HG02678 (cell line): Measurements from ENCODE around the gene TMEM181.
"Not testable (repeated sequence)": the region's sequence is repeated elsewhere in the genome, so short reads cannot be mapped to it uniquely, and the experiment has no call there.

ENCODE experiments used
- ATAC-seq: cut with Tn5 transposase; IDR thresholded peaks from one replicate; pipeline ENCODE4 v1.9.1; 2021; ENCODE audit warnings: mild to moderate bottlenecking, moderate library complexity; ENCODE audit not compliant: unreplicated experiment

The TMEM181 gene

DNA sequence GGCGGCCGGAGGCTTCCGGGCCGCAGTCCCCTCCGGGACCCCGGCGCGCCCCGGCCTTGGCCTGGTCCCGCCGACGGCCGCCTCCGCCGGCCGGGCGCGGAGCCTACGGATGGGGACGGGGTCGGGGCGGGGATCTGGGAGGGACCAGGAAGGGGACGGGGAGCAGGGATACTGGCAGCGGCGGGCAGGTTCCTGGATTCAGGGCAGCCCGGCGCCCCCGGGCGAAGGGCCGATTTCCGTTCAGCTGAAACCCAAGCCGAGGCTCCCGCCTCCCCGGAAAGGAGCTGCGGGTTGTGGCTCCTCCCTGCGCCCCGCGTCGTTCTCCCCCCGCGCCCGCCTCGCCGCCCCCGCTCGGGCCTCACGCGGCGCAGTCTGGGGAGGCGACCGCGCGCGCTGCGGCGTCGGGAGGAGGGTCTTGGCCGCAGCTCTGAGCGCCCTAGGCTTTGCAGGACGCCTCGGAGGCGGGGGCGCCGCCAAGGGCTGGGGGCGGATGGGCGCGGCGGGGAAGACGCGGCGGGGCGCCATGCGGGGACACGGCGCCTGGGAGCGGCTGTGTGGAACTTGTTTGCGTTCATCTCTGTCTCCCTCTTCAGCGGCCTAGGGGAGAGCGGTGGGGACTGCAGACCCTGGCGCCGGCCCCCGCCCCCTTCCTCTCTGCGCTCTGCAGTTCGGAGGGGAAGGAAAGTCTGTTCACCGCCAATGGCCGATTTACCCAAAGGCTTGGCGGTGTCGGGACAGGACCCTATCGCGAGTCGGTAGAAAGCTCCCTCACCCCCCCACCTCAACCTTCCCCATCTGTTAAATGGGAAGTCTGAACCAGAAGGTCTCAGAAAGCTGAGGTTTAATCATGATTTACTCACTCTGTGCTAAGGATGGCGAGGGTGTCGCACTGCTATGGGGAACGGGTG, 22.7 kb upstream of the TMEM181 start:
- no peak for ATAC-seq

DNA sequence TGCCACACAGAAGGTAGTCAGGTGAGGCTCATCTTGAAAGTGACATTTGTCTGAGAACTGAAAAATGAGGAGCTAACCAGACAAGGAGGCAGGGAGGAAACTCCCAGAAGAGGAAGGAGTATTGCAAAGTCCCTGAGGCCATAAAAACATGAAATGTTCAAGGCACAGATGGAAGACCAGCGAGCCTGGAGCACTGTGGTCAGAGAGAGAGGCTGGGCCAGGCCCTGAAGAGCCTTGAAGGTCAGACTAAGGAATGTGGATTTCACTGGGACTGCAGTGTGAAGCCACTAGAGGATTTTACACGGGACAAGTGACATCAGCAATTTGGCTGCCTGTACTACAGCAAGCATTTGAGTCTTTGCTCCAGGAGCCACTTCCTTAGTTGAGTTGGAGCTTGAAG, 21.1 kb upstream of the TMEM181 start:
- ATAC-seq: no peak

DNA sequence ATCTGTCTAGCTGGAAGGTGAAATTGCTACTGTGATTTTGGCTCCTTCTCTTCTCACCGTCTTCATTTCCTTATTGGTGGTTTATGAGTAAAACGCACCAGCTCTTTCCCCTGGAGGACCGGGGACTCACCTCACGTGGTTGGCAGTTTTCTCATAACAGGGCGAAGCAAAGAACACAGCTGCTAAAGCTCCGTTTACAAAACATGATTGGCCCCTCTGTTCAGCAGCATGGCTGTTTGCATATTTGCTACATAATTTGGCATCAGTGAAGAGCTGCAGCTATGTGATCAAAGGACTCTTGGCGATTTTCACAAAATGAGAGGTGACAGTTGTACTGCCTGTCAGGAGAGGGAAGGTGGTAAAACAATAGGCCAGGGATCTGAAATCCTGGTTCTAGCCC, 20.5 kb upstream of the TMEM181 start:
- ATAC-seq: no peak

DNA sequence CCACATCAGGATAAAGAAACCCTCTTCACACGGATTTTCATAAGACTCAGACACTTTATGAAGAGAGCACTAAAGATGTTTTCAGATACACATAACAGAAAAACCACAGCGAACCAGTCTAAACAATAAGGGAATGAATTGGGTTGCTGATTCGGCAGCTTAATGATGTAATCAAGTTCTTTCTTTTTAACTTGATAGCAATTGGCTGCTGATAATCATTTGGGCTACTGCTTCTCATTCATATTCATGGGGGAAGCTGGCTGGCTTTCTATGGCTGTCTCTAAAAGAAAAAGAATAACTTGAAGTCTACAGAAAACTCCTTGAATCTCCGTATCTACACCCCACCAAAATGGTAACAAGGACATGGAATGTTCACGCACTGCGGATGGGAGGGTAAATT, 20.0 kb upstream of the TMEM181 start:
- ATAC-seq: no peak

DNA sequence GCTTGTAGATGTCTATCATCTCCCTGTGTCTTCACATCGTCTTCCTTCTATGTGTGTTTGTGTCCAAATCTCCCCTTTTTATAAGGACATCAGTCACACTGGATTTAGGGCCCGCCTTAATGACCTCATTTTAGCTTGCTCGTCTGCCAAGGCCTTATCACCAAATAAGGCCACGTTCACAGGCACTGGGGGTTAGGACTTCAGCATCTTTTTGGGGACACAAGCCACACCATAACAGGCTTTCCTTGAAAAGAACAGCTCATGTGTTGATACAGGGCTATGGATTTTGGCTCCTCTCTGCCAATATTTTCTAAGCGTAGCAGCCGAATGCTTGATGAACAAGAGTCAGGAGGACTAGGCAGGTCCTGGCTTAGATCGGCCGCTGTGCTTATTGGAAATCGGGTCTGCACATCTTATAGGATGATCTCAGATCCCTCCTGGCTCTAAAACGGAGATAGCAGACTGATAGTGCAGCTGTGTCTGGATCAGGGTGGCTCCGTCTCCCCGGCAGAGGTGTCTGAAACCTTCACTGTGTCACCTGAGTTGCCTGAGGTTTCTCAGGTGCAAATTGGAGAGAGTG, 16.2 kb upstream of the TMEM181 start:
- ATAC-seq: no peak

DNA sequence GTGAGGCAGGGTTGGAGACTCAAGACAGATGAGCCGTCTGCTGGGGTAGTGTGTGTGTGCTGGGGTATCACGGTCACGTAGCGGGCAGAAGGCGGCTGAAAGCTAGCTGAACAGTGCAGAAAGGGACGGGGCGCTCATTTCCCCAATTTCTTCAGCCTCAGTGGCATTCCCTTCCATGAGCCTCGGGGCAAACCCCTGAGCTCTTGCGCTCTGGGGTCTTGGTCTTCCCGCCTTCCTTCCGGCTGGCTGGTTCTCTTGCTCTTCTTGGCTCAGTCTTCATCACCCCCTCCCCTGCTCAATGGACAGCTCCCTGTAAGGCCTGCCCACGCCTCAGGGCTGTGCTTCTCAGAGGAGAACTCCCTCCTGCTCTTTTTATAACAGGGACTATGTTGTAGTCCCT, 15.5 kb upstream of the TMEM181 start:
- no peak for ATAC-seq

DNA sequence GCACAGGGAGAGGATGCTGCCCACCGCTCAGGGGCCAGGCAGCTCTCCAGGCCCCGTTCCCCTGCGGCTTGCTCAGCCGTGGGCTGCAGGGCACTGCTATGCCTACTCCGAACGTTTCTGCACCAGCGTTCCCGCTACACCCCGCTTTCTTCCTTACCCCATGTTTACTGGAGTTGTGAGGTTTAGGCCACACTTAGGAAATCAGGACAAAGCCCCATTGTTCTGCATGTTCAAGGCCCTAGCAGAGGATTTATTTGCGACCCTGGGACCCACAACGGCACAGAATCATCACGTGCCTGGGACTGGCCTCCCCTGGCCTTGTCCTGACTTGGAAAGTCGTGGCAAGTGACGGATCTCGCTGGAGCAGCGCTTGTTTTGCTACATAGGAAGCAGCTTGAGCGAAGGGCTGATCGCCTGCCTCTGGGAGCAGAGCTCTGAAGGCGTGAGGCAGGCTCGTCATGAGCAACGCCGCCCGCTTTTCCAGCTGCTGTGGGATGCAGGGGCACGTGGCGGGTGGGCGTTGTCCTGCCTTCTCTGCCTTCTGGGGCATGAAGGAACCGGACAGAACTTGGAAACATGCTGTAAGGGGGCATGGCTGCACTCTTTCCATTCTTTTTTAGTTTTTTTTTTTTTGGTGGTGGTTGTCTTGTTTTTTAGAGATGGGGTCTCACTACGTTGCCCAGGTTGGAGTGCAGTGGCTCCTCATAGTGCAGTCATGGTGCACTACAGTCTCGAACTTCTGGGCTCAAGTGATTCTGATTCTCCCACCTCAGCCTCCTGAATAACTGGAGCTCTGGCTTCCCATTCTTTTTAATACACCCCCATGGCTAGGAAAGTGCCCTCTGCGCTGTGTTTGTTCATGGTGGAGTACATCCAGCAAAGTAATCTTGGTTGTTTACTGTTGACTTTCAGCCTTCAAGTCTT, 14.6 kb upstream of the TMEM181 start:
- ATAC-seq: no peak

DNA sequence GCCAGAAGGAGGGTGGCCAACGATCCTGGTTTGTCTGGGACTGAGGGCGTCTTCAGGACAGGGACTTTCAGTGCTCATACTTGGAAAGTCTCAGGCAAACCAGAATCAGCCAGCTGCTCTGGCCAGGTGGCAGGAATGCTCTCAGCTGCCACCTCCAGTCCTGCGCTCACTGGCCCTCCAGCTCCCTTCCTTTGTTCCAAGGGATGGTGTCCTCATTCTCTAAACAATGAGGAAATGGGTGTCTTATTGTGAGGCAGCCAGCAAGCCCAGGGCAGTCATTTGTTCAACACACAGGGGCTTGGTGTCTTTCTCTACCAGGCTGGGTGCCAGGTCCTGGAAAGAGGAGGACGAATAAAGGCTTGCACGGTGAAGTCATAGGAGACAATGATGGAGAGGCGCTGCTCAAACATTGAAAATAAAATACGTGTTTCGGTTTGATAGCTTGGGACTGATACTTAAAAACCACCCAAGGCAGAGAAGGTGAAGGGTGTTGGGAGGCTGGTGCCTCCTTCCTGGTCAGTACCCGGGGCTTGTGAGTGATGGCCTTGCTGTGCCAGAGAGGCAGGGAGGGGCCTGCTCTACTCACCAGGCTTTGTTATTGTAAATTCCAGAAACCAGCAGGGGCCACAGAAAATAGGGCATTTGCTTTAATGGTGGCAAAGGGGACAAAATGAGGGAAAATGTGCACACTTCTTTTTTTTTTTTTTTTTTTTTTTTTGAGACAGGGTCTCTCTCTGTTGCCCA, 11.3 kb upstream of the TMEM181 start:
- ATAC-seq: no peak

DNA sequence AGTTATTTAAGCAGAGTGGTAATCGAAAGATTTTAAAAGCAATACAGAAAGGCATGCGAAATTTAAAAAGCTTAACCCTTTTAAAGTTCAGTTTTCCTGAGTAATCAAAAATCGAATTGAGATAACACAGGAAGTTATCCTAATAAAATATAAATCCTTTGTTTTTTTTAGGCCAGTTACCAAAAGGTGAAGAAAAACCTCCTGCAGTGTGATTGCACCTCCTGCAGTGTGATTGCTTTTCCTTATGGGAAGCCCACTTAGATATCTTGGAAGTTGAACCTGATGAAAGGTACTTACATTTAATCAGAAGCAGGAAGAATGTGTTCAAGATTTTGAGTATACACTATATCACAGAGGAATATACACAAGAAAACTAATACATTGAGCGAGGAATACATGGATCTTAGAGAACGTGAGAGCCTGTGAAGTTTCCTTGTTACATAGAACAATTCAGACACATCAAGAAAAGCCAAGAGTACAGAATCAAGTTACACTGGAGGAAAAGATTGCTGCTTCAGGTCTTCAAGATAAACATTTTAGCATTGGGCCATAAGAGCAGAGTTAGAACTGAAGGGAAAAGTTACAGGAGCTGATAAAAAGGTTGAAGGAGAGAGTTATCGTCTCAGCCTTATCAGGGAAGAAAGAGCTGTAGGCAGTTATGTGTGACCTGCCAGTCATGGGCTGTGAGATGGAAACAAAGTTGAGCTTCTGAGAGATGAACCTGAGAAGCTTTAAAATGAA, 7.7 kb upstream of the TMEM181 start:
- no peak for ATAC-seq

DNA sequence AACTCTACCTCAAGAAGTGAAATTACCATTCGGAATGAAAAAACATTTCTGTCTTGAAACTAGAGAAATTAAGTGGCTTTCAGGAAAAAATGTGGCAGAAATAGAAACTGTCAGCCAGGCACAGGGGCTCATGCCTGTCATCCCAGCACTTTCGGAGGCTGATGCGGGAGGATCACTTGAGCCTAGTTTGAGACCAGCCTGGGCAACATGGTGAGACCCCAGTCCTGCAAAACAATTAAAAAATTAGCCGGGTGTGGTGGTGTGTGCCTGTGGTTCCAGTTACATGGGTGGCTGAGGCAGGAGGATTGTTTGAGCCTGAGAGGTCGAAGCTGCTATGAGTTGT, 7.1 kb upstream of the TMEM181 start:
- ATAC-seq: no peak

DNA sequence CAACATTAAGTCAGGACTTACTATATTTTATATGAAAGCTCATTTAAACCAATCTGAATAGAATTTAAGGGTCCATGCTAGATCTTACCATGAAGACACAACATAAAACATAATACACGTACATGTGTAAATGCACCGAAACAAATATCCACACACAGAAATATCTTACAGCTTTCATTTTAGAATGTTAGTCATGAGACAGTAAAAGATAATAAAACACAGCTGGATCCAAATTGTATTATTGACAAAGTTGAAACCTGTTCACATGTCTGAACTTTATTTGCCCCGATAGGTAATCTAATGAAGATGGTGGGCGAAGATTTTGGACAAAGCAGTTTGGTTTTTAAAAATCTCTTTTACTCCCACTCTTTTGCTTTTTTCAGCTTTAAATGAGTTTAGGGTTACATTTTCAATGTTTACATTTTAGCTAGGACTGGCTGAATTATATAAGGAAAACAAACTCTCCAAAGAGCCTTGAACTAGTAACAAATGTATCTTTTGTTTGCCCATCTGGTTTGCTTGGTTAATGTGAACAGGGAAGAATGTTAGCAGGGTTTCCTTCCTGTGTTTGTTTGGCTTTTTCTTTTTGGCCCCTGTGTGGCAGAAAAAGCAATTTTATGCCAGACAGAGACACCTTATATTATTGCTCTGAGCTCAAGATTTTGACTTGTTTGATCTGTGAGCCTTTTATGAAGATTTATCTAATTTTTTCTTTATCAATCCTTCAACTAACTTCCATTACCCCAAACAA, 5.1 kb upstream of the TMEM181 start:
- no peak for ATAC-seq

DNA sequence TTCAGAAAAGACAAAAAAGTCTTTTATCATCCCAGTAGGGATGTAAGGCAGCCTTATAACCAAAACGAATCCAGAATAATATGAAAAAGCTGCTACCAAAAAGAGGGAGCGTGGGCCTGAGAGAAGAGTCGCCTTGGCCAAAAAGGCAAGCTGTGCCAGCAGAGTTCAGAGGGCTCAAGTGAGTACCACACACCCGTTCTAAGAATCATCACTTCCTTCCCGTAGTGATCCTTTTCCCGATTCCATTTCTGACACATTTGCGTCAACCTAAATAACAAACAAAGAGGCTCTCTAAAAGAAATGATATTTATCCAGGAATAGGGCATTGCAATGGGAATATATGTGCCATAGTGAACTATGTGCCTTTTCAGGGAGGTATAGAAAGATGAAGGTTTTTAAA, 3.8 kb upstream of the TMEM181 start:
- ATAC-seq: no peak

DNA sequence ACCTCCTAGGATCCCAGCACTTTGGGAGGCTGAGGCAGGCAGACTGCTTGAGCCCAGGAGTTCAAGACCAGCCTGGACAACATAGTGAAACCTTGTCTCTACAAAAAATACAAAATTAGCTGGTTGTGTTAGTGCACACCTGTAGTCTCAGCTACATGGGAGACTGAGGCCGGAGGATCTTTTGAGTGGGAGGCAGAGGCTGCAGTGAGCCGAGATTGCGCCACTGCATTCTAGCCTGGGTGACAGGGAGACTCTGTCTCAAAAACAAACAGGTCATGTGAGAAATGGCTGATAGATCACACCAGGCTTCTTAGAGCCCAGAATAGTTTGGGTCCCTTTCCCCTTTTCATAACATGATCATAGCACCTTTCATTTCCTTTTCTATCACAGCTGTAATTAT, 2.8 kb upstream of the TMEM181 start:
- ATAC-seq: not testable (repeated sequence)

DNA sequence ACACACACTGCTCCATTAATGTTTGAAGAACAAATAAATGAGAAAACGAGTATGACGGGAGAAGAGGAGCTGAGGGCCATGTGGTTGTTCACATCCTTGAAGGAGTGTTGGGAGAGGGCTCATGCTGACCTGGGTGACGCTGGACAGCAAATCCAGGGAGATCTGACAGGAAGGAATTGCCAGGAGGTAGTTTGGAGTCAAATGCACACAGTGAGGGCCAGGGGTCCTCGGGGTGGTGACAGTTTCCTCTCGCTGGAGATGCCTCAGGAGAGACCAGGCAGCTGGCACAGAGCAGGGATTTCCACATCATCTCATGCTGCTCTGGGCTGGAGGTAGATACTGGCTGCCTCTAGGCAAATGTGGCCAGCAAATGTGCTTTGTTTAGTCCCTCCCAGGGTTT, 2.0 kb upstream of the TMEM181 start:
- ATAC-seq: no peak

DNA sequence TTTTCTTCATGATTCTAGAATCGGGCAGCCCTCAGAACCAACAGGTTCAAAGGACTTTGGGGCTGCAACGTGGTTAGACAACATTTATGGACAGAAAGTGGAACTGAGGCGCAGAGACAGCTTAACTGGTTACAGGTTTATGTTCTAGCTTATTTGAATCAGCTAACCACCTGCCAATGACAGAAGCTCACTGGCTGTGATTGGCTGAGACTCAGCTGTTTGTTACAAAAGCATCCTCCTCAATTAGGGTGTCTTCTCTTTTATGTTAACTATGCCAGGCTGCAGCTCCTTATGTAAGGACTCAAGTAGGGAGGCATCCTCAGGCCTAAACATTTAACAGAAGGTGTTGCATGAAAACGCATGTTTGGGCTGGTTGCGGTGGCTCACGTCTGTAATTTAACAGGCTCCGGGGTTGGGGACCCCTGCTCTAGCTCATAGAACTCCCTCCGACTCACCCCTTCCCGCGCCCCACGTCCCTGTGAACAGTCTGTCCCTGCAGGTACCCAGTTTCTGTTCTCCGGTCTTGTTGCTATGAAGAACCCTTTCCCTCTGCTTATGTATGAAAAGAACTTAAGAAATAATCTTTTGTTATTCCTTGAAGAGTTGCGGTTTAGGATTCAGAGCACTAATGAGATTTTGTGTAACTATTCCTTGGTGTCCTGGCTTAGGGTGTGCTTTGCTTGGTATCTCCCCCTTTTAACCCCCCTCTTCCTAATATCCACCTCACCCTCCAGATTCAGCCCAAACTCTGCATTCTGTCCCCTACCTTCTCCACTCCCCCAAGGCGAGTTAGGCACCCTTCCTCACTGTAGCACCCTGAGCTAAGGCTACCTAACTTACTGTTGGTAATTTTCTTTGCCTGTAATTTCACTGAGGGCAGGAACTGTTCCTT, 1.2 kb upstream of the TMEM181 start:
- no peak for ATAC-seq

DNA sequence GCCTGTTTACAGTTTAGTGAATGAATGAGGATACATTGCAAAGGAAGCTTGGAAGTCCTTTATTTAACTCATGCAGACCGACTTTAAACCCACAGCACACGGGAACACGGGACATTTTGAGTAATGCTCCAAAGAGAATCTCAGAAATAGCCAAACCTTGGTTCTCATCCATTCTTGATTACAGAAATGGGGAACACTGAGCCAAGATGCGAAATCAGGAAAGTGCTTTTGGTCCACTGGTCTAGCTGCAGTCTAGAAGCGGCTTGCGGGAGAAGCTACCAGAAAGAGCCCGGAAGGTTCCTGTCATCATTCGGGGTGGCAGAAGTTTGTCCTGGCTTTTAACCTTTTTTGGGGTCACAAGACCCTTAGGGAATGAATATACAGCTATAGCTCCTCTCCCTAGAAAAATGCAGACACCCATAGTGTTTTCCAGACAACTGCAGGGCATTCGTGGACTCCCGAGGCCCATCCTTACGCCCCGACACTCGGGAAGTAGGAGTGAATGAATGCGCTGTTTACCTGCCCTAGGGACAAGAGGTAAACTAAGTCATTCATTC, 475 bp upstream of the TMEM181 start:
- ATAC-seq: no peak

DNA sequence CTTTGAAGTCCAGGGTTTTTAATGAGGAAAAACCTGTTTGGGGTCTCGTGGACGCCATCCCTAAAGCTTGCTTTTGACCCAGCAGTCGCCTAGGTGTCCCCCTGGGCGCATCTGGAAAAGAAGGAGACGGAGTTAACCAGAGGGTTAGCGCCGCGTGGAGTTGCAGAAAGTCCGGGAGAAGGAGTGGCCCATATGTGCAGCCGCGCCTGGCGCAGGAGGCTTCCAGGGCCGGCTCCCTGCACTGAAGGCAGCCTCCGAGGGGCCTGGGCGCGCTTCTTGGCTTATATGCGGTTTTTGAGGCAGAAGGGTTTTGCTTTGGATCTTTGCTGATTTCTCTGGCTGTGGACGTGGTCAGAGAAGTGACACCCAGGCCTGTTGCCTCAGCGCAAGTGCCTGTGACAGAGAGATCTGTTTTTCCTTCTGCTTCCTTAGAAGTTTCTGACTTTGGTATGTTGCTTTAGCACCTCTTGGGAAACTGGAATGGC, 987 bp downstream of the TMEM181 start:
- no peak for ATAC-seq

DNA sequence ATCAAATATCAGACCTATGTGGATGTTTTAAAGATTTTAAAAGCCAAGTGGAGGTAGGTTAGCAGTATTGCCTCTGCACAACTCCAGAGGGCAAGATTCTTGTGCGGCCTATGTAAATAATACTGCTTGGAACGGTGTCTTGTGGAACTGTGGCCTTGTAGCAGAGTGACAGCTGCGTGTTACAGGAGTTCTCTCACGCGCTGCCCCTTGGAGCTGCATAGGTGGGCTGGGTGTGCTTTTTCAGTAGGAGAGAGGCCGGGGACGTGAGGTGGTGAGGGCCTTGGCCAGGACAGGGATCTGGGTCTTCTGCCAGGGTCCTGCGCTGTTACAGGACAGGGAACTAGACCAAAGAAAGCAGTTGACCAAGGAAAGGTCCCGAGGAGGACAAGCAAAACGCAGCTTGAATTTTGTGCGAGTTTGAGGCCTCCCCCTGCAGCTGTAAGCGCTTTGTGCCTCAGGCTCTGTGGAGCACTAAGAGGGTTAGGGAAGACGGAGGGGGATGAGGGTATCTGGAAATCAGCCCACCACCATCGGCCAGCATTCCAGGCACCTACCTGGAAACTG, 1.5 kb downstream of the TMEM181 start:
- no peak for ATAC-seq
